K562 (cell line): ENCODE measurements around the gene HERC5. TPM values are rescaled to one million over a fixed set of nuclear protein-coding genes. Genes with fewer than 3 reads are reported as not detected.
A peak's percentile ranks its signal among the peaks of the same experiment; 100 is the strongest.

Source experiments
- BMI1 ChIP-seq: fragments of 150-350 bp; IDR thresholded peaks from 2 replicates; pipeline ENCODE4 v1.6.1; 2014; ENCODE audit warnings: low read length
- COPS2 ChIP-seq: fragments of 450-650 bp; conservative IDR thresholded peaks from 2 replicates; pipeline ENCODE4 v1.6.1; 2016; ENCODE audit warnings: mild to moderate bottlenecking, moderate library complexity
- EP300 ChIP-seq: IDR thresholded peaks from 2 replicates; pipeline ENCODE4 v1.6.1; 2012; ENCODE audit warnings: low read length, improper control_type of control experiment
- FOXJ2 ChIP-seq: fragments of 200-800 bp; sonication (Bioruptor generic); IDR thresholded peaks from 2 replicates; pipeline ENCODE4 v1.6.1; 2016; ENCODE audit warnings: missing genetic modification characterization, missing compliant biosample characterization
- ILF3 ChIP-seq: fragments of 450-650 bp; IDR thresholded peaks from 2 replicates; pipeline ENCODE4 v1.6.1; 2018; ENCODE audit warnings: antibody characterized with exemption, mild to moderate bottlenecking, moderate library complexity, borderline replicate concordance
- RBM34 ChIP-seq: fragments of 200-400 bp; formaldehyde crosslinking; IDR thresholded peaks from 2 replicates; pipeline ENCODE4 v1.6.1; 2018; ENCODE audit warnings: low read length, borderline replicate concordance; ENCODE audit not compliant: insufficient read depth
- SMARCB1 ChIP-seq: IDR thresholded peaks from 2 replicates; pipeline ENCODE4 v1.6.1; 2011; ENCODE audit warnings: improper control_type of control experiment, low read depth; ENCODE audit not compliant: insufficient read length
- TBL1XR1 ChIP-seq, 2 experiments: IDR thresholded peaks; 2 replicates each; pipeline ENCODE4 v1.6.1; 2012; ENCODE audit warnings: improper control_type of control experiment in 2 of 2, low read length in 2 of 2, mild to moderate bottlenecking in 1 of 2
- TOE1 ChIP-seq, 2 experiments: fragments of 450-650 bp in 1 of 2; sonication (generic) in 1 of 2; formaldehyde crosslinking in 1 of 2; IDR thresholded peaks; 2 replicates each; pipeline versions ENCODE4 v1.7.1 to v1.8.0; 2016 to 2022; ENCODE audit warnings: borderline replicate concordance in 2 of 2, mild to moderate bottlenecking in 2 of 2, antibody characterized with exemption in 1 of 2, inconsistent platforms in 1 of 2, low read depth in 1 of 2, missing genetic modification reagents in 1 of 2, moderate library complexity in 1 of 2
- ZC3H4 ChIP-seq: sonication (generic); formaldehyde crosslinking; IDR thresholded peaks from 2 replicates; pipeline ENCODE4 v1.9.0; 2021; ENCODE audit warnings: missing genetic modification reagents, borderline replicate concordance
- ZNF445 ChIP-seq: fragments of 250-450 bp; sonication (Bioruptor Pico); IDR thresholded peaks from 2 replicates; pipeline ENCODE4 v1.4.0; 2020; ENCODE audit warnings: low read depth, mild to moderate bottlenecking, moderate library complexity
- ZNF707 ChIP-seq: fragments of 250-450 bp; sonication (Bioruptor Pico); conservative IDR thresholded peaks from 2 replicates; pipeline ENCODE4 v1.8.0; 2022; ENCODE audit warnings: inconsistent platforms, mild to moderate bottlenecking, moderate library complexity
- polyA plus RNA-seq, 8 experiments: library from polyadenylated mRNA; depleted of rRNA in 4 of 8; stranded (reverse) in 5 of 8; unstranded in 3 of 8; fragments of >200 nt; fragmentation: Nextera tagmentation in 2 of 8; fragmentation: Illumina TruSeq in 1 of 8; extraction: Ambion mirVana in 2 of 8; extraction: Trizol in 1 of 8; gene quantifications; 2 replicates each; pipeline versions ENCODE4 v1.2.1 to v1.2.3, GENCODE V29; 2011 to 2014; ENCODE audit warnings: inconsistent platforms in 1 of 8, missing spikeins in 1 of 8
- total RNA-seq, 7 experiments: library from RNA; depleted of rRNA in 6 of 7; stranded (reverse); fragments of >200 nt in 6 of 7; fragmentation: Illumina TruSeq in 2 of 7; extraction: Trizol in 2 of 7; gene quantifications; 2 replicates each; pipeline versions ENCODE4 v1.2.1 to v1.2.3, GENCODE V29; 2011 to 2021; ENCODE audit warnings: low replicate concordance in 1 of 7
- TF ChIP-seq, protein P1 (sequence below), 2 experiments: fragments of 250-450 bp in 1 of 2; fragments of 450-650 bp in 1 of 2; sonication (Bioruptor Pico) in 1 of 2; IDR thresholded peaks; 2 replicates each; pipeline versions ENCODE4 v1.6.1 to v1.8.0; 2016 to 2021; ENCODE audit warnings: mild to moderate bottlenecking in 2 of 2, moderate library complexity in 2 of 2, missing compliant biosample characterization in 1 of 2, missing genetic modification characterization in 1 of 2
- TF ChIP-seq, protein P2 (sequence below): fragments of 250-450 bp; sonication (Bioruptor Pico); IDR thresholded peaks from 2 replicates; pipeline ENCODE4 v1.5.1; 2021; ENCODE audit warnings: mild to moderate bottlenecking
- TF ChIP-seq, protein P3 (sequence below), 3 experiments: fragments of 200-800 bp in 1 of 3; fragments of 250-450 bp in 1 of 3; fragments of 450-650 bp in 1 of 3; sonication (Bioruptor Pico) in 1 of 3; sonication (Bioruptor generic) in 1 of 3; formaldehyde crosslinking in 1 of 3; IDR thresholded peaks; 2 replicates each; pipeline versions ENCODE4 v1.6.1 to v1.8.0; 2016 to 2022; ENCODE audit warnings: mild to moderate bottlenecking in 2 of 3, missing genetic modification characterization in 2 of 3, missing compliant biosample characterization in 1 of 3, moderate library complexity in 1 of 3
- TF ChIP-seq, protein P4 (sequence below): fragments of 450-650 bp; IDR thresholded peaks from 2 replicates; pipeline ENCODE4 v1.6.1; 2016; ENCODE audit warnings: missing biosample characterization, missing genetic modification characterization
- TF ChIP-seq, protein P5 (sequence below): fragments of 450-650 bp; formaldehyde crosslinking; IDR thresholded peaks from 2 replicates; pipeline ENCODE4 v1.4.0; 2020; ENCODE audit warnings: mild to moderate bottlenecking

The HERC5 gene
- total and polyA plus RNA-seq, 9 of the 15 experiments (the other 6 are each of a cell fraction or from before 2014, with no cell fraction given), result 0.18 TPM; not detected in 8

GRCh38 chr4:88523325-88524129 is 66.6 kb downstream of the HERC5 start, which contains the start of gene PYURF (continued):
- TF ChIP-seq, protein P1, sequence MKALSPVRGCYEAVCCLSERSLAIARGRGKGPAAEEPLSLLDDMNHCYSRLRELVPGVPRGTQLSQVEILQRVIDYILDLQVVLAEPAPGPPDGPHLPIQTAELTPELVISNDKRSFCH (CRISPR knock-in tag; IDR thresholded peaks at IDR 0.05), result no peak
- TF ChIP-seq, protein P1 (tag; IDR thresholded peaks at IDR 0.05), result 0 out of 2 replicates have a peak, but pooled peaks have one; percentile 47
- peak; percentile 24; the same call in 1 of the 2 replicates for TF ChIP-seq EP300
- TF ChIP-seq, protein P2, sequence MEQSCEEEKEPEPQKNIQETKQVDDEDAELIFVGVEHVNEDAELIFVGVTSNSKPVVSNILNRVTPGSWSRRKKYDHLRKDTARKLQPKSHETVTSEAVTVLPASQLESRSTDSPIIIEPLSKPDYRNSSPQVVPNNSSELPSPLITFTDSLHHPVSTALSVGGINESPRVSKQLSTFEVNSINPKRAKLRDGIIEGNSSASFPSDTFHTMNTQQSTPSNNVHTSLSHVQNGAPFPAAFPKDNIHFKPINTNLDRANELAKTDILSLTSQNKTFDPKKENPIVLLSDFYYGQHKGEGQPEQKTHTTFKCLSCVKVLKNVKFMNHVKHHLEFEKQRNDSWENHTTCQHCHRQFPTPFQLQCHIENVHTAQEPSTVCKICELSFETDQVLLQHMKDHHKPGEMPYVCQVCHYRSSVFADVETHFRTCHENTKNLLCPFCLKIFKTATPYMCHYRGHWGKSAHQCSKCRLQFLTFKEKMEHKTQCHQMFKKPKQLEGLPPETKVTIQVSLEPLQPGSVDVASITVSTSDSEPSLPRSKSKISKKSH, result no peak
- TF ChIP-seq ILF3, result no peak
- TF ChIP-seq BMI1, result no peak
- no peak for TF ChIP-seq ZNF445 (CRISPR knock-in tag)
- TF ChIP-seq, protein P3, sequence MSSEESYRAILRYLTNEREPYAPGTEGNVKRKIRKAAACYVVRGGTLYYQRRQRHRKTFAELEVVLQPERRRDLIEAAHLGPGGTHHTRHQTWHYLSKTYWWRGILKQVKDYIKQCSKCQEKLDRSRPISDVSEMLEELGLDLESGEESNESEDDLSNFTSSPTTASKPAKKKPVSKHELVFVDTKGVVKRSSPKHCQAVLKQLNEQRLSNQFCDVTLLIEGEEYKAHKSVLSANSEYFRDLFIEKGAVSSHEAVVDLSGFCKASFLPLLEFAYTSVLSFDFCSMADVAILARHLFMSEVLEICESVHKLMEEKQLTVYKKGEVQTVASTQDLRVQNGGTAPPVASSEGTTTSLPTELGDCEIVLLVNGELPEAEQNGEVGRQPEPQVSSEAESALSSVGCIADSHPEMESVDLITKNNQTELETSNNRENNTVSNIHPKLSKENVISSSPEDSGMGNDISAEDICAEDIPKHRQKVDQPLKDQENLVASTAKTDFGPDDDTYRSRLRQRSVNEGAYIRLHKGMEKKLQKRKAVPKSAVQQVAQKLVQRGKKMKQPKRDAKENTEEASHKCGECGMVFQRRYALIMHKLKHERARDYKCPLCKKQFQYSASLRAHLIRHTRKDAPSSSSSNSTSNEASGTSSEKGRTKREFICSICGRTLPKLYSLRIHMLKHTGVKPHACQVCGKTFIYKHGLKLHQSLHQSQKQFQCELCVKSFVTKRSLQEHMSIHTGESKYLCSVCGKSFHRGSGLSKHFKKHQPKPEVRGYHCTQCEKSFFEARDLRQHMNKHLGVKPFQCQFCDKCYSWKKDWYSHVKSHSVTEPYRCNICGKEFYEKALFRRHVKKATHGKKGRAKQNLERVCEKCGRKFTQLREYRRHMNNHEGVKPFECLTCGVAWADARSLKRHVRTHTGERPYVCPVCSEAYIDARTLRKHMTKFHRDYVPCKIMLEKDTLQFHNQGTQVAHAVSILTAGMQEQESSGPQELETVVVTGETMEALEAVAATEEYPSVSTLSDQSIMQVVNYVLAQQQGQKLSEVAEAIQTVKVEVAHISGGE (CRISPR knock-in tag; IDR thresholded peaks at IDR 0.05), result peak; percentile 86 to 99 (median 97)
- TF ChIP-seq RBM34, result no peak
- TF ChIP-seq ZC3H4, result no peak
- no peak for TF ChIP-seq ZNF707 (CRISPR knock-in tag)
- TF ChIP-seq, protein P4, sequence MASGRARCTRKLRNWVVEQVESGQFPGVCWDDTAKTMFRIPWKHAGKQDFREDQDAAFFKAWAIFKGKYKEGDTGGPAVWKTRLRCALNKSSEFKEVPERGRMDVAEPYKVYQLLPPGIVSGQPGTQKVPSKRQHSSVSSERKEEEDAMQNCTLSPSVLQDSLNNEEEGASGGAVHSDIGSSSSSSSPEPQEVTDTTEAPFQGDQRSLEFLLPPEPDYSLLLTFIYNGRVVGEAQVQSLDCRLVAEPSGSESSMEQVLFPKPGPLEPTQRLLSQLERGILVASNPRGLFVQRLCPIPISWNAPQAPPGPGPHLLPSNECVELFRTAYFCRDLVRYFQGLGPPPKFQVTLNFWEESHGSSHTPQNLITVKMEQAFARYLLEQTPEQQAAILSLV, result no peak
- no peak for TF ChIP-seq COPS2
- peak in 1 of 2 experiments; percentile 59; a peak in 1 of 4 replicates for TF ChIP-seq TBL1XR1 (IDR thresholded peaks at IDR 0.05; ENCODE audit: low read length in 2 of 2)
- no peak for TF ChIP-seq SMARCB1
- no peak for TF ChIP-seq FOXJ2 (tag)
- TF ChIP-seq, protein P5, sequence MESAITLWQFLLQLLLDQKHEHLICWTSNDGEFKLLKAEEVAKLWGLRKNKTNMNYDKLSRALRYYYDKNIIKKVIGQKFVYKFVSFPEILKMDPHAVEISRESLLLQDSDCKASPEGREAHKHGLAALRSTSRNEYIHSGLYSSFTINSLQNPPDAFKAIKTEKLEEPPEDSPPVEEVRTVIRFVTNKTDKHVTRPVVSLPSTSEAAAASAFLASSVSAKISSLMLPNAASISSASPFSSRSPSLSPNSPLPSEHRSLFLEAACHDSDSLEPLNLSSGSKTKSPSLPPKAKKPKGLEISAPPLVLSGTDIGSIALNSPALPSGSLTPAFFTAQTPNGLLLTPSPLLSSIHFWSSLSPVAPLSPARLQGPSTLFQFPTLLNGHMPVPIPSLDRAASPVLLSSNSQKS, result no peak
- TF ChIP-seq TOE1 (IDR thresholded peaks at IDR 0.05; ENCODE audit: borderline replicate concordance), result peak; percentile 47; the same call in 1 of the 2 replicates
- peak; percentile 82; the same call in 1 of the 2 replicates for TF ChIP-seq TOE1 (CRISPR knock-in tag; IDR thresholded peaks at IDR 0.05; ENCODE audit: borderline replicate concordance, low read depth)
